K562 (cell line): ENCODE results near the gene SLIT1. TPM values are rescaled to one million over a fixed set of nuclear protein-coding genes. Genes with fewer than 3 reads are reported as not detected.

Experiments
- ATAC-seq: fragments of 200-7000 bp; cut with Tn5 transposase; 3 replicates; pipeline ENCODE4 v1.9.1; 2020; ENCODE audit warnings: moderate library complexity
- BruUV-seq: library from RNA; stranded (reverse); fragments of 400-500 nt; replicated peaks from 2 replicates; lab custom pipeline; 2021; lab: Mats Ljungman, UMichigan
- CTCF ChIA-PET: fragments of 300-600 bp; formaldehyde crosslinking; extraction: SDS; loops from one replicate; lab custom pipeline; 2021; ENCODE audit warnings: low intra/inter-chr PET ratio; lab: Yijun Ruan, JAX
- POLR2A ChIA-PET: fragments of 300-600, 350-650 bp; sonication (Branson Sonifier 250); formaldehyde crosslinking; extraction: SDS; loops from one replicate; lab custom pipeline; 2021; ENCODE audit warnings: antibody characterized with exemption, inconsistent platforms; lab: Yijun Ruan, JAX
- DNase-seq, 4 experiments: peaks; one replicate each; pipeline versions ENCODE4 v3.0.0 to v3.0.0-alpha.2; 2011 to 2018; ENCODE audit warnings: low spot score in 3 of 4, mixed read lengths in 3 of 4; ENCODE audit errors: extremely low read depth in 1 of 4
- FAIRE-seq: peaks from 2 replicates; lab custom pipeline; 2011; peaks lifted over from hg19 to GRCh38; lab: Jason Lieb, UNC
- H2AFZ ChIP-seq: 2 replicates; pipeline ENCODE4 v1.6.0; 2011; ENCODE audit warnings: low read depth, low read length, control low read depth, inconsistent platforms
- H3K27ac ChIP-seq: fragments of 200-600 bp; 3 replicates; pipeline ENCODE4 v1.8.0; 2011; ENCODE audit warnings: low read depth, mild to moderate bottlenecking, control low read depth, inconsistent platforms, low read length, moderate library complexity, mixed read lengths; ENCODE audit errors: extremely low read depth
- H3K27me3 ChIP-seq, 2 experiments: fragments of 300-600 bp in 1 of 2; 2 replicates in 1 of 2; 3 replicates in 1 of 2; pipeline versions ENCODE4 v1.6.0 to v1.8.0; 2011; ENCODE audit warnings: inconsistent platforms in 2 of 2, low read length in 2 of 2, mild to moderate bottlenecking in 1 of 2, mixed read lengths in 1 of 2, moderate library complexity in 1 of 2; ENCODE audit not compliant: control insufficient read depth in 2 of 2, insufficient read depth in 2 of 2
- H3K36me3 ChIP-seq: fragments of 300-600 bp; 3 replicates; pipeline ENCODE4 v1.8.0; 2011; ENCODE audit warnings: mild to moderate bottlenecking, low read length, inconsistent platforms; ENCODE audit not compliant: control insufficient read depth, insufficient read depth
- H3K4me1 ChIP-seq, 2 experiments: fragments of 200-600 bp in 1 of 2; replicated peaks in 1 of 2; 2 replicates in 1 of 2; 3 replicates in 1 of 2; pipeline versions ENCODE4 v1.5.1 to v1.8.0; 2011; ENCODE audit warnings: inconsistent platforms in 2 of 2, low read length in 2 of 2, mild to moderate bottlenecking in 1 of 2, mixed read lengths in 1 of 2, moderate library complexity in 1 of 2; ENCODE audit not compliant: control insufficient read depth in 2 of 2, insufficient read depth in 2 of 2
- H3K4me2 ChIP-seq: 2 replicates; pipeline ENCODE4 v1.6.1; 2011; ENCODE audit warnings: low read length, control low read depth, inconsistent platforms, mixed read lengths; ENCODE audit not compliant: insufficient read depth
- H3K4me3 ChIP-seq: fragments of 200-600 bp; sonication (generic), shearing (Covaris generic); 2 replicates; pipeline ENCODE4 v1.5.1; 2016; ENCODE audit warnings: control low read depth, inconsistent platforms
- H3K79me2 ChIP-seq: fragments of 200-600 bp; 3 replicates; pipeline ENCODE4 v1.8.0; 2011; ENCODE audit warnings: low read length, inconsistent platforms; ENCODE audit not compliant: control insufficient read depth, insufficient read depth
- H3K9ac ChIP-seq, 2 experiments: 2 replicates each; pipeline versions ENCODE4 v1.6.0 to v1.6.1; 2011; ENCODE audit warnings: low read depth in 2 of 2, low read length in 2 of 2, control low read depth in 1 of 2, inconsistent platforms in 1 of 2, mild to moderate bottlenecking in 1 of 2, mixed read lengths in 1 of 2; ENCODE audit not compliant: insufficient read depth in 1 of 2
- H3K9me1 ChIP-seq: one replicate; pipeline ENCODE4 v1.6.0; 2011; ENCODE audit warnings: inconsistent platforms, mild to moderate bottlenecking, low read length, moderate library complexity; ENCODE audit not compliant: control insufficient read depth, insufficient read depth
- H3K9me3 ChIP-seq: replicated peaks from 2 replicates; pipeline ENCODE4 v1.5.1; 2011; ENCODE audit warnings: low read depth, low read length, inconsistent platforms; ENCODE audit not compliant: control insufficient read depth, insufficient read depth
- H4K20me1 ChIP-seq: replicated peaks from 2 replicates; pipeline ENCODE4 v1.6.1; 2011; ENCODE audit warnings: low read length, inconsistent platforms, mixed read lengths; ENCODE audit not compliant: control insufficient read depth, insufficient read depth
- CBFB ChIP-seq: sonication (generic); formaldehyde crosslinking; IDR thresholded peaks from 2 replicates; pipeline ENCODE4 v1.4.0; 2020; ENCODE audit warnings: mild to moderate bottlenecking, missing genetic modification reagents
- CBX8 ChIP-seq: fragments of 200-600 bp; sonication (generic); IDR thresholded peaks from 2 replicates; pipeline ENCODE4 v1.6.1; 2012; ENCODE audit warnings: borderline replicate concordance, mixed run types, low read depth, mild to moderate bottlenecking, moderate library complexity, mixed read lengths, low read length, control low read depth, inconsistent platforms; ENCODE audit not compliant: poor library complexity, severe bottlenecking; ENCODE audit errors: extremely low read depth
- EHMT2 ChIP-seq: fragments of 450-650 bp; IDR thresholded peaks from 2 replicates; pipeline ENCODE4 v1.6.1; 2018; ENCODE audit warnings: antibody characterized with exemption
- ESRRA ChIP-seq: fragments of 450-650 bp; IDR thresholded peaks from 2 replicates; pipeline ENCODE4 v1.6.1; 2014; ENCODE audit warnings: low read depth, mild to moderate bottlenecking, moderate library complexity, borderline replicate concordance
- FOS ChIP-seq: IDR thresholded peaks from 3 replicates; pipeline ENCODE4 v1.6.1; 2011; ENCODE audit not compliant: insufficient read length; ENCODE audit errors: extremely low read depth
- HNRNPH1 ChIP-seq: fragments of 200-400 bp; formaldehyde crosslinking; optimal IDR thresholded peaks from 2 replicates; pipeline ENCODE3; 2017; ENCODE audit warnings: low read depth, mild to moderate bottlenecking, low read length, moderate library complexity
- JUNB ChIP-seq: fragments of 450-650 bp; formaldehyde crosslinking; conservative IDR thresholded peaks from 2 replicates; pipeline ENCODE4 v1.4.0; 2020; ENCODE audit warnings: mild to moderate bottlenecking
- KLF10 ChIP-seq: fragments of 250-450 bp; sonication (Bioruptor Pico); IDR thresholded peaks from 2 replicates; pipeline ENCODE4 v1.6.1; 2021; ENCODE audit warnings: matching md5 sums
- MCM7 ChIP-seq, 2 experiments: fragments of 450-650 bp; IDR thresholded peaks; 2 replicates each; pipeline ENCODE4 v1.6.1; 2016 to 2018
- MECOM ChIP-seq: fragments of 250-450 bp; sonication (Bioruptor Pico); IDR thresholded peaks from 2 replicates; pipeline ENCODE4 v1.8.0; 2022; ENCODE audit warnings: inconsistent platforms
- NCOR1 ChIP-seq: fragments of 450-650 bp; IDR thresholded peaks from 2 replicates; pipeline ENCODE4 v1.6.1; 2016; ENCODE audit warnings: mild to moderate bottlenecking, moderate library complexity
- NEUROD1 ChIP-seq: fragments of 150-350 bp; IDR thresholded peaks from 2 replicates; pipeline ENCODE4 v1.6.1; 2014; ENCODE audit warnings: borderline replicate concordance, low read length, low read depth; ENCODE audit not compliant: partially characterized antibody
- POLR2AphosphoS5 ChIP-seq: IDR thresholded peaks from 2 replicates; pipeline ENCODE4 v1.6.1; 2011; ENCODE audit warnings: mild to moderate bottlenecking, low read depth, low read length, moderate library complexity; ENCODE audit not compliant: control insufficient read depth, insufficient read depth
- SAP30 ChIP-seq: fragments of 200-600 bp; sonication (generic); IDR thresholded peaks from 2 replicates; pipeline ENCODE4 v1.6.1; 2012; ENCODE audit warnings: borderline replicate concordance, low read depth, mild to moderate bottlenecking, moderate library complexity, low read length, control low read depth, inconsistent platforms; ENCODE audit not compliant: insufficient read depth, poor library complexity, severe bottlenecking
- TBL1XR1 ChIP-seq, 2 experiments: IDR thresholded peaks; 2 replicates each; pipeline ENCODE4 v1.6.1; 2012; ENCODE audit warnings: improper control_type of control experiment in 2 of 2, low read length in 2 of 2, mild to moderate bottlenecking in 1 of 2
- ZC3H4 ChIP-seq: sonication (generic); formaldehyde crosslinking; IDR thresholded peaks from 2 replicates; pipeline ENCODE4 v1.9.0; 2021; ENCODE audit warnings: missing genetic modification reagents, borderline replicate concordance
- ZNF12 ChIP-seq: sonication (generic); formaldehyde crosslinking; IDR thresholded peaks from 2 replicates; pipeline ENCODE4 v1.4.0; 2020; ENCODE audit warnings: mild to moderate bottlenecking, missing genetic modification reagents
- ZNF197 ChIP-seq: fragments of 200-800 bp; sonication (Bioruptor generic); IDR thresholded peaks from 2 replicates; pipeline ENCODE4 v1.6.1; 2016; ENCODE audit warnings: low read depth, missing genetic modification characterization, missing compliant biosample characterization
- WGBS: fragments of 100-300 bp; shearing (Covaris generic); methylation state at CpG from one replicate; pipeline ENCODE4 v1.1.6; 2016; ENCODE audit warnings: low coverage, mixed read lengths; ENCODE audit not compliant: insufficient coverage; ENCODE audit errors: missing lambda C conversion rate; 5-methylcytosine and 5-hydroxymethylcytosine counted together
- in situ Hi-C: fragments of 300-500 bp; cut with MboI; formaldehyde crosslinking; loops from 4 replicates; pipeline ENCODE4 v1.15.0; 2018; ENCODE audit warnings: inconsistent platforms, mixed read lengths
- intact Hi-C: fragments of 100-400 bp; cut with micrococcal nuclease; formaldehyde crosslinking; loops from 2 replicates; pipeline ENCODE4 v1.14.2; 2022
- polyA plus RNA-seq, 8 experiments: library from polyadenylated mRNA; depleted of rRNA in 4 of 8; stranded (reverse) in 5 of 8; unstranded in 3 of 8; fragments of >200 nt; fragmentation: Nextera tagmentation in 2 of 8; fragmentation: Illumina TruSeq in 1 of 8; extraction: Ambion mirVana in 2 of 8; extraction: Trizol in 1 of 8; gene quantifications; 2 replicates each; pipeline versions ENCODE4 v1.2.1 to v1.2.3, GENCODE V29; 2011 to 2014; ENCODE audit warnings: inconsistent platforms in 1 of 8, missing spikeins in 1 of 8
- total RNA-seq, 7 experiments: library from RNA; depleted of rRNA in 6 of 7; stranded (reverse); fragments of >200 nt in 6 of 7; fragmentation: Illumina TruSeq in 2 of 7; extraction: Trizol in 2 of 7; gene quantifications; 2 replicates each; pipeline versions ENCODE4 v1.2.1 to v1.2.3, GENCODE V29; 2011 to 2021; ENCODE audit warnings: low replicate concordance in 1 of 7
- TF ChIP-seq, protein P1 (sequence below): fragments of 450-650 bp; IDR thresholded peaks from 2 replicates; pipeline ENCODE4 v1.6.1; 2017; ENCODE audit warnings: antibody characterized with exemption, mild to moderate bottlenecking

The SLIT1 gene
- total and polyA plus RNA-seq, 9 of the 15 experiments (the other 6 are each of a cell fraction or from before 2014, with no cell fraction given) = 0.01 to 0.11 (median 0.04) TPM; not detected in 3

DNA sequence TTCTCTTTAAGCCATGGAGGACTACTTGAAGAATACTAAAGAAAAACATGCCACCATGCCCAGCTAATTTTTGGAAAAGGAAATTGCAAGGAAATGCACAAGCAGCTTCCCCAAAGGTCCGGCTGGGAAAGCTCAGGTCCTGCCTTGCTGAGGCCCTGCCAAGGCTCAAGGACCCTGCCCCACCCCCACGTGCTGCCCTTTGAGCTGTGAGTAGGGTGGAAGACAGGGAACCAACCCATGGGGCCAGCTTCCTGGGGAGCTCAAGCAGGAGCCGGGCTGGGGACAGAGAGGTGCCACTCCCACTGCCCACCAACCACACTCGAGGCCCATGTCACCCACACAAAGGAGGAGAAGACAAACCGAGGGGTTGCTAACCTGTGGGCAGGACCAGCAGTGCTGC lies 78.2 kb downstream of the SLIT1 start:
- no peak for FAIRE-seq
- Histone ChIP-seq H3K4me1 (no peaks in the 10 kb centered on the region), H3K9ac (no peak overlapping the region), H3K27me3 (peaks cover 4 to 65% of the 10 kb centered on the region in 2 experiments), H3K36me3 (no peaks in the 10 kb centered on the region), H3K27ac (no peak overlapping the region), H3K79me2 (no peaks in the 10 kb centered on the region), H3K4me2 (no peak overlapping the region), H4K20me1 (no peaks in the 10 kb centered on the region; the same call in 1 of the 2 replicates), H3K9me1 (no peaks in the 10 kb centered on the region), H3K9me3 (no peaks in the 10 kb centered on the region), H2AFZ (no peak overlapping the region), H3K4me3 (no peak overlapping the region)
- BruUV-seq = no TSS peak
- ATAC-seq = no peak
- intact Hi-C loops = no loop called here
- WGBS = 0% methylated on average over 5 of the region's 5 CpGs
- POLR2A ChIA-PET = interaction anchor here (0.5 to 1.5 kb wide), 2 partner anchors 16 to 18 kb away, joined by 3 read pairs; no protein-coding TSS in a partner anchor
- in situ Hi-C loops = no loop called here
- CTCF ChIA-PET = no interaction called here
- no peak for TF ChIP-seq CBFB (CRISPR knock-in tag)
- no peak for TF ChIP-seq CBX8
- TF ChIP-seq FOS = no peak
- no peak for TF ChIP-seq POLR2AphosphoS5
- TF ChIP-seq NEUROD1 = no peak
- TF ChIP-seq ZNF197 (CRISPR knock-in tag) = no peak
- no peak for TF ChIP-seq ZC3H4 (CRISPR knock-in tag)
- TF ChIP-seq EHMT2 = no peak
- no peak for TF ChIP-seq KLF10
- TF ChIP-seq JUNB (CRISPR knock-in tag) = no peak
- TF ChIP-seq ZNF12 (CRISPR knock-in tag) = no peak
- no peak for TF ChIP-seq NCOR1
- no peak for TF ChIP-seq SAP30
- TF ChIP-seq MECOM = no peak
- TF ChIP-seq MCM7 (IDR thresholded peaks at IDR 0.05) = no peak
- TF ChIP-seq TBL1XR1 (IDR thresholded peaks at IDR 0.05; ENCODE audit: low read length in 2 of 2) = no peak
- TF ChIP-seq HNRNPH1 = no peak
- no peak for TF ChIP-seq ESRRA
- TF ChIP-seq, protein P1, sequence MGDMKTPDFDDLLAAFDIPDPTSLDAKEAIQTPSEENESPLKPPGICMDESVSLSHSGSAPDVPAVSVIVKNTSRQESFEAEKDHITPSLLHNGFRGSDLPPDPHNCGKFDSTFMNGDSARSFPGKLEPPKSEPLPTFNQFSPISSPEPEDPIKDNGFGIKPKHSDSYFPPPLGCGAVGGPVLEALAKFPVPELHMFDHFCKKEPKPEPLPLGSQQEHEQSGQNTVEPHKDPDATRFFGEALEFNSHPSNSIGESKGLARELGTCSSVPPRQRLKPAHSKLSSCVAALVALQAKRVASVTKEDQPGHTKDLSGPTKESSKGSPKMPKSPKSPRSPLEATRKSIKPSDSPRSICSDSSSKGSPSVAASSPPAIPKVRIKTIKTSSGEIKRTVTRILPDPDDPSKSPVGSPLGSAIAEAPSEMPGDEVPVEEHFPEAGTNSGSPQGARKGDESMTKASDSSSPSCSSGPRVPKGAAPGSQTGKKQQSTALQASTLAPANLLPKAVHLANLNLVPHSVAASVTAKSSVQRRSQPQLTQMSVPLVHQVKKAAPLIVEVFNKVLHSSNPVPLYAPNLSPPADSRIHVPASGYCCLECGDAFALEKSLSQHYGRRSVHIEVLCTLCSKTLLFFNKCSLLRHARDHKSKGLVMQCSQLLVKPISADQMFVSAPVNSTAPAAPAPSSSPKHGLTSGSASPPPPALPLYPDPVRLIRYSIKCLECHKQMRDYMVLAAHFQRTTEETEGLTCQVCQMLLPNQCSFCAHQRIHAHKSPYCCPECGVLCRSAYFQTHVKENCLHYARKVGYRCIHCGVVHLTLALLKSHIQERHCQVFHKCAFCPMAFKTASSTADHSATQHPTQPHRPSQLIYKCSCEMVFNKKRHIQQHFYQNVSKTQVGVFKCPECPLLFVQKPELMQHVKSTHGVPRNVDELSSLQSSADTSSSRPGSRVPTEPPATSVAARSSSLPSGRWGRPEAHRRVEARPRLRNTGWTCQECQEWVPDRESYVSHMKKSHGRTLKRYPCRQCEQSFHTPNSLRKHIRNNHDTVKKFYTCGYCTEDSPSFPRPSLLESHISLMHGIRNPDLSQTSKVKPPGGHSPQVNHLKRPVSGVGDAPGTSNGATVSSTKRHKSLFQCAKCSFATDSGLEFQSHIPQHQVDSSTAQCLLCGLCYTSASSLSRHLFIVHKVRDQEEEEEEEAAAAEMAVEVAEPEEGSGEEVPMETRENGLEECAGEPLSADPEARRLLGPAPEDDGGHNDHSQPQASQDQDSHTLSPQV = no peak
- DNase-seq = no peak
